Activated T-cell treated with anti-CD3 and anti-CD28 coated beads for 1 hour (primary cell): ENCODE results near the gene DNASE1L1.

ENCODE experiments used
- DNase-seq: peaks from one replicate; pipeline ENCODE4 v3.0.0-alpha.2; 2020; ENCODE audit warnings: low read depth

Gene DNASE1L1

GRCh38 chrX:154436374-154436982 lies 27.4 kb upstream of the DNASE1L1 start:
- peak; percentile 19 for DNase-seq

GRCh38 chrX:154435171-154435733 lies 26.2 kb upstream of the DNASE1L1 start:
- no peak for DNase-seq

- DNase-seq = no peak
Observed at GRCh38 chrX:154434394-154435168, 25.5 kb upstream of the DNASE1L1 start.

- no peak for DNase-seq
Observed at GRCh38 chrX:154433605-154434004, 24.6 kb upstream of the DNASE1L1 start.

- no peak for DNase-seq
Observed at GRCh38 chrX:154432210-154432609, 23.2 kb upstream of the DNASE1L1 start.

- DNase-seq = no peak
Observed at GRCh38 chrX:154431341-154431740, 22.3 kb upstream of the DNASE1L1 start.

GRCh38 chrX:154430916-154431315 lies 21.9 kb upstream of the DNASE1L1 start:
- DNase-seq = no peak

- DNase-seq = no peak
Observed at GRCh38 chrX:154430479-154430878, 21.4 kb upstream of the DNASE1L1 start.

GRCh38 chrX:154429711-154430110 lies 20.7 kb upstream of the DNASE1L1 start:
- DNase-seq = no peak

GRCh38 chrX:154428176-154429171 lies 19.4 kb upstream of the DNASE1L1 start, which contains the start of gene ATP6AP1:
Gene ATP6AP1, plus strand, starts transcription at chrX:154428677. Its CDS starts 16 bp downstream, at chrX:154428693.
- peak; percentile 77 for DNase-seq

- DNase-seq = no peak
Observed at GRCh38 chrX:154426916-154427770, 18.1 kb upstream of the DNASE1L1 start.

- DNase-seq = no peak
Observed at GRCh38 chrX:154420402-154420756, 11.3 kb upstream of the DNASE1L1 start.

- no peak for DNase-seq
Observed at GRCh38 chrX:154419688-154420401, 10.8 kb upstream of the DNASE1L1 start.

- no peak for DNase-seq
Observed at GRCh38 chrX:154419189-154419588, 10.1 kb upstream of the DNASE1L1 start.

- DNase-seq = no peak
Observed at GRCh38 chrX:154417157-154417556, 8.1 kb upstream of the DNASE1L1 start.

- DNase-seq = no peak
Observed at GRCh38 chrX:154413142-154413541, 4.1 kb upstream of the DNASE1L1 start.

- peak; percentile 19 for DNase-seq
Observed at GRCh38 chrX:154412468-154412867, 3.4 kb upstream of the DNASE1L1 start.

GRCh38 chrX:154411981-154412340 lies 2.9 kb upstream of the DNASE1L1 start:
- peak; percentile 34 for DNase-seq

GRCh38 chrX:154408659-154409221 lies 314 bp downstream of the DNASE1L1 start:
- no peak for DNase-seq

- no peak for DNase-seq
Observed at GRCh38 chrX:154404625-154405192, 4.3 kb downstream of the DNASE1L1 start.
